ENCODE measurements around the gene SCNN1G.

Gene SCNN1G

DNA sequence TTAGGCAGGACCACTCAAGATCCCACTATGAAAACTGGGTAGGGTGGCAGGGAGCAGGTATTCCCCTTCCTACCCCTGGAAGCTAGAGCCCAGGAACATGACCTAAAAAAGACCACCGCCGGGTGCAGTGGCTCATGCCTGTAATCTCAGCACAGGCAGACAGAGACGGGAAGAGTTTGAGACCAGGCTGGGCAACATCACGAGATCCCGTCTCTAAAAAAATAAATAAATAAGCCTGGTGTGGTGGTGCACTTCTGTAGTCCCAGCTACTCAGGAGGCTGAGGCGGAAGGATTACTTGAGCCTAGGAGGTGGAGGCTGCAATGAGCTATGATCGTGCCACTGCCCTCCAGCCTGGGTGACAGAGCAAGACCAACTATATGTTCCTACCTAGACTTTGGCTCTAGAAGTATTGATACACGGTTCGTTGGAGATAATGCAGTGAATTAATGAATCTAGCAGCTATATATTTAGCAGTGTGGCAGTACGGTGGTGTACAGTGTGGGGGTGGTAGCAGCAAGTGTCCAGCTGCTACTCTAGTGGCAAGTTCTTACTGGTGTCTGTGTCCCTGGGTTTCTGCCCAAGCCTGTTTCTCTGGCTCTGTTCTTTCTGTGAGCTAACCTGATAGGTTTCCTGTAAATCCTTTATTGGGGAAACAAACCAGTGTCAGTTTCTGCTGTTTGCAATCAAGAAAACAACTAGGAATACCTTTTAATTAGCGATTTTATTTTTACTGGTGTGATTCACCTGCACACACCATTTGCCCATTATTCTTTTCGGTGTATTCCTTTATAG, 30.0 kb upstream of the SCNN1G start:
- no peak for DNase-seq

DNA sequence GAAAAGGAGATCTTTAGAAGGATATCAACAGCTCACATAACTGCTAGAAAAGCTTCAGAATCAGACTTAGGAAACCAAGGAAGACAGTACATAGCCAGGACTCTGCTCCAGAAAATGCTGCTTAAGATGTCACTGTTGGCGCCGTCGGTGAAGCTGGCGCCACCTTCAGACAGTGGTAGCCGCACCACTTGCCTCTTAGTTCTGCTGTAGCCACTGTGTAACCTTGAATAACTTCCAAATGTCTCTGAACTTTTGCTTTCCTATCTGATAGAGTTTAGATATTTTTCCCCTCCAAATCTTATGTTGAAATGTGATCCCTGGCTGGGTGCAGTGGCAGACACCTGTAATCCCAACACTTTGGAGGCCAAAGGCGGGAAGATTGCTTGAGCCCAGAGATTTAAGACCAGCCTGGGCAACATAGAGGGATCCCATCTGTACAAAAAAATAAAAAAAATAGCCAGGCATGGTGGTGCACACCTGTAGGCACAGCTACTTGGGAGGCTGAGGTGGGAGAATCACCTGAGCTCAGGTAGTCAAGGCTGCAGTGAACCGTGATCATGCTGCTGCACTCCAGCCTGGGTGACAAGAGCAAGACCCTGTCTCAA, 27.0 kb upstream of the SCNN1G start:
- no peak for DNase-seq

DNA sequence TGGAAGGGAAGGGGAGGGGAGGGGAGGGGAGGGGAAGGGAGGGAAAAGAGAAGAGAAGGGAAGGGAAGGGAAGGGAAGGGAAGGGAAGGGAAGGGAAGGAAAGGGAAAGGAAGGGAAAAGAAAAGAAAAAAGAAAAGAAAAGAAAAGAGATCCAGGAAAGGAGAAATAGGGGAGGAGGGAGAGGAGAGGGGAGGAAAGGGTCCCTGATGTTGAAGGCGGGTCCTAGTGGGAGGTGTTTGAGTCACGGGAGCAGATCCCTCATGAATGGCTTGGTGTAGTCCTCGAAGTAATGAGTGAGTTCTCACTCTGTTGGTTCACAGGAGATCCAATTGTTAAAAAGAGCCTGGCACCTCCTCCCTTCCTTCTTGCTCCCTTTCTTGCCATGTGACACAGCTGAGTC, 26.4 kb upstream of the SCNN1G start:
- no peak for DNase-seq

DNA sequence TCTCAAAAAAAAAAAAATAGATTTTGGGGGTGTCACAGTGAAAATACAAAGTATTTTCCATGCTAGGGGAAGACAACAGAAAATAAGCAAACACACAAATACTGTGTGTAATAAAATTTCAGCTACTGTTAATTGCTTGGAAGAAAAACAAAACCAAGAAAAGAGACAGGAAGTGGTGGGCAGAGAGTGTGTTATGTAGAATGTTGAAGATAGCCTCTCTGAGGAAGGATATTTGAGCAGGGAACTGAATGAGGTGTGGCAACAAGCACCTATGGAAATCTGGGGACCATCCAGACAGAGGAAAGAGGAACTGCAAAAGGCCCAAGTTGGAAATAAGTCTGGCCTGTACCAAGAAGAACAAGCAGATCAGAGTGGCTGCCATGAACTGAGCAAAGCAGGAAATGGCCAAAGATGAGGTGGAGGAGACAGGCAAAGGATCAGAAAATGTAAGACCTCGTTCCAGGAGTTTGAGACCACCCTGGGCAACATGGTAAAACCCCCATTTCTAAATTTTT, 25.5 kb upstream of the SCNN1G start:
- no peak for DNase-seq

DNA sequence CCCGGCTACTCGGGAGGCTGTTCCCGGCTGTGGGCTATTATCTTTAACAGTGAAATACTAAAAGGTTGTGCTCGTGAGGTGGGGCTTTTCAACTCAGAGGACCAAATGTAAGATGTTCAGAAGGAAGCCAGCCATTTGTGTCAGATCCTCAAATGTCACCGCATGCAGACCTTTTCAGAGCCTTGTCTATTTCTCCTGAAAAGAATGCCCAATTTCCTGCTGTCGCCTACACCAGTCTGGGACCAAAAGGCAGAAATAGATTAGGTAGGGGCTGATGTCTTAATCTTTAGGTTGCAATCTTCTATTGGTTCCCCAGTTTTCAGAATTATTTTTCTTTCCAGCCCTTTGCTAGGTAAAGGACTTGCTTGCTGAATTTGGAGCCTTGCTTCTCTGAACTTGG, 24.4 kb upstream of the SCNN1G start:
- no peak for DNase-seq

DNA sequence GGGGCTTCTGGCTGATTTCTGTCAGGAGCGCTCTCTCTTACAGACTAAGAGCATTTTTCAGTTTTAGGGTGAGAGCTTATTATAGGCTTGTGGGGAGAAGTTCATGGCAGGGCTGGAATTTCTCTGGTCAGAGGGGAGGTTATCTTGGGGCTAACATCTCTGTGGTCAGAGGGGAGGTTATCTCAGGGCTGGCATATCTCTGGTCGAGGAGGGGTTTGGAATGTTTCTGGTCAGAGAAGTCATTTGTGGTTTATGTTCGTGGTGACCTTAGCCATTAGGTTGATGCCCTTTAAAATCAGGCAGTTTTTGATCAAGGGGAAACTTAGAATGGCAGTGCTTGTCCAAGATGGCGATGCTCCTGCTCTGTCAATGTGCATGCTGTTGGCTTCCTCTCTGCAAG, 22.5 kb upstream of the SCNN1G start:
- DNase-seq, result no peak

DNA sequence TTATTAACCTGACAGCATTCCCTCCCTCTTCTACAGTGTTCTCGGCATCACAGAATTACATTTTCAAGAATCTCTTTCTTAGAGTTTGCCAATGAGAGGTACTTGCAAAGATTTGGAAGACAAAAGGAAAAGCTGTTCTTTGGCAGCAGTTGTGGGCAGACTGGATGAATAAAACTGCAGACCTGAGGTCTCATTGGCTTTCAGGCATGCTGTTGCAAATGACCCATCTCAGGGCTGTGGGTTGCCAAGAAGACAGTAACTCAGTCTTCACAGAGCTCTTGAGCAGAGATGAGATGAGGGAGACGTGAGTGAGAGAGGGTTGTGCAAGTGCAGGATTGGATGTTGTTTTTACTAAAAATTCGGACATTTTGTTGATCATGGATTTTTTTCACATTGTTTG, 22.0 kb upstream of the SCNN1G start:
- no peak for DNase-seq

DNA sequence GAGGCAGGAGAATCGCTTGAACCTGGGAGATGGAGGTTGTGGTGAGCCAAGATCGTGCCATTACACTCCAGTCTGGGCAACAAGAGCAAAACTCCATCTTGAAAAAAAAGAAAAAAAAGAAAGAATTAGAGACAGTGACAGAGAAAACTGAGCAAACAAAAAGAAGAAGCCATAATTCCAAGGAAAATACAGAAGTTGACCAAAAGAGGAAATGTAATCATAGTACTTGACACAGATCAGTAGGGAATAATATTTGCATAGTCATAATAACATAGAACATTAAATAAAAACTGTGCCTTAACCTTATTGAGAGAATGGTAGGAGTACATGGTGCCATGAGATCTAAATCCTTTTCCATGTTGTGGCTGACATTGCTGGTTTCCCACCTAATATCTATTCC, 18.6 kb upstream of the SCNN1G start:
- DNase-seq, result no peak

DNA sequence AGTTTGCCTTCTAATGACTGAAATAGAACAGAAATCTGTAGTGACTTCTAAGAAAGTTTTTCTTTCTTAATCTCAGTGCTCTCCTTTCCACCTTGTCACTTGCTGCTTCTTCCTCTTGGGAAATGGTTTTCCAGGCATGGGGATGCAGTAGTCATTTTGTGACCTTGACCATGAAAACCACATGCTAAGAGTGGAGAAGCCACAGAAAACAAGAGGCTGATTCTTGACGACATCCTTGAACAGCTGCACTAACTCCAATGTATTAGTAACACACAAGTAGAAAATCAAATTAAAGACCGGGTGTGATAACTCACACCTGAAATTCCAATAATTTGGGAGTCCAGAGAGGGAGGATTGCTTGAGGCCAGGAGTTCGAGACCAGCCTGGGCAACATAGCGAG, 17.8 kb upstream of the SCNN1G start:
- DNase-seq, result no peak

DNA sequence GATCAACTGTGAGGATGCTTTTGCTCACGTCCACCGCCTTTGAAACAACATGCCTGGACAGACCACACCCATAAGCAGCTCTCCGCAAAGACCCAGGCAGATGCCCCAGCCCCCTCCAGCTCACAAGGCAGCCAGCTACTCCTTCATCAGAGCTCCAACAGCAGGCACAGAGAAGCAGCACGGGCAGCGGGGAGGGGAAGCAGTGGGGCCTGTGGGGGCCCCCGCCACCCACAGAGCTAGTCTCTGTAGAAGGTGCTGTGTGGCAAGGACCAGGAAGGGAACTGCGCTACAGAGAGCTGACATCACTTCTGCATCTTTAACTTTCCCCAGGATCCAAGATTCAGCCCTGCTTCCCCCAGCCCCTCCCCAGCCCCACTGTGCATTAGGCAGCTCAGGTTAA, 10.0 kb upstream of the SCNN1G start:
- DNase-seq, result no peak

DNA sequence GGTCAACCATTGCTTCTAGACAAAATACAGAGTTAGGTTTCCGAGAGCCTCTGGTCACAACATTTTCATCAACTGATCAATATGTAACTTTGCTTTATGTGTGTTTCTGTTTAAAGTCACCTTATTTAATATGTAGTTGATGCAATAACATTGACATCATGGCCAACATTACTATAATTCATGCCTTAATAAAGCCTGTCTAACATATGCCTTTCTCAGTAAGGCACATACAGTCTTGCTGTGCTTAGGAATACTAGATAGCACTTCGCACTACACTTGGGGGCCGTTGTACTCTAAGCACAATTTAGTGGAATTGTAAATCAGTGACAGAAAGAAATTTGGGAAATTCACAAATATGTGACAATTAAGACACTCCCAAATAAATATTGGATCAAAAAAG, 9.6 kb upstream of the SCNN1G start:
- DNase-seq, result no peak

DNA sequence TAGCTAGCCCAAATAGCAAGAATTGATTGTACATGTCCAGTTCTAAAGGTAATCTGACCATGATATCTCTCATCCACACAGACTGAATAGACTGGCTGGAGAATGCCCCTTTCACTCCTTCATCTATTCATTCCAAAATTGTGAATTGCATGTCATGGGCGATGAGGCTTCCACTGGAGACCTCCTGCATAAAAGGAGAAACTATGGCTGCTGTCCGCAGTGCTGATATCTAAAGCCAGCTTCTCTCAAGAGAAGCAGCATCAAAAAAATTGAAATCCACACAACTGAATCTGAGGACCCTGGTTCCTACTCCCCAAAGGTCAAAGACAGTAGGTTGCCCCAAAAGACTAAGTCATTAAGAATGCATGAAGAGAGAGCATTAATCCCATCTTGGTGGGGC, 7.9 kb upstream of the SCNN1G start:
- no peak for DNase-seq

DNA sequence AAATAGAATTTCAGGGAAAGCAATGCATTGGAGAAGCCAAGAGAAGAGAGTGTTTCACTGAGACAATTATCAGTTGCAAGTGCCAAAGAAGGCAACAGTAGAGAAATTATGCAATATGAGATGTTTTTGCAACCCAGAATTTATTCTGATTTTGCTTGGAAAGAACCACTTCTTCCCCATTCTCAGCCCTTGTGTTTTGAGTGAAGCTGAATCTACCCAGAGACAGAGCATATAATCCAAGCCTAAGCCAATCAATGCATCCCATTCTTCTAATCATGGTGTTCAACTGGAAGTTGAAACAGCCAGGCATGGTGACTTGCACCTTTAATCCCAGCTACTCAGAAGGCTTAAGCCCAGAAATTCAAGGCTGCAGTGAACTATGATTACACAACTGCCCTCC, 6.9 kb upstream of the SCNN1G start:
- DNase-seq, result no peak

DNA sequence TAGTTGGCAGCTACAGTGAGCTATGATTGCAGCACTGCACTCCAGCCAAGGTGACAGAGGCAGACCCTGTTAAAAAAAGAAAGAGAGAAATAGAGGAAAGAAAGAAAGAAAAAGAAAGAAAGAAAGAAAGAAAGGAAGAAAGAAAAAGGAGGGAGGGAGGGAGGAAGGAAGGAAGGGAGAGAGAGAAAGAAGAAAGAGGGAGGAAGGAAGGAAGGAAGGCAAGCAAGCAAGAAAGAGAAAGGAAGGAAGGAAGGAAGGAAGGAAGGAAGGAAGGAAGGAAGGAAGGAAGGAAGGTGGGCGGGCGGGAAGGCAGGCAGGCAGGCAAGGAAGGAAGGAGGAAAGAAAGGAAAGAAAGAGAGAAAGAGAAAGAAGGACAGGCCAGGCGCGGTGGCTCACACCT, 1.0 kb upstream of the SCNN1G start:
- no peak for DNase-seq

DNA sequence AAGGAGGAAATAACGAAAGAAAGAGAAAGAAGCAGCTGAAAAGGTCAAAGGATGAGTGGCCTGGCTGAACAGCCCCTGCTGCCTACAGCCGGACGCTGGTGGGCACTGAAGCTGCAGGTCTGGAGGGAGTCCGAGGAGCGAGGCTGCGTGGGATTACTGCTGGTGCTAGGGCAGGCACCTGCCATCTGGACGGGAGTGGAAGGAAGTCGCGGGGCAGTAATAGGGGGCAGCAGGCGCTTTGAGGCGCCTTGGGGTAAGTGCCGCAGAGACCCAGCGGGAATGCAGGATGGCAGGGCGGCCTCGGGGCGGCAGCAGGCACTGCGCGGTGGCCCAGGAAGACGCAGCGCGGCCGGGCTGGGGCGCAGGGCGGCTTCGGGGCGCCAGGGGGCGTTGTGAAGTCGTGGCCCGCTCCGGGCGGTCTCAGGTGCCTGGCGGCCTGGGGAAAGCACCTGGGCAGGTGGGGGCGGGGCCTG, 303 bp upstream of the SCNN1G start:
- peak; percentile 64 for DNase-seq

DNA sequence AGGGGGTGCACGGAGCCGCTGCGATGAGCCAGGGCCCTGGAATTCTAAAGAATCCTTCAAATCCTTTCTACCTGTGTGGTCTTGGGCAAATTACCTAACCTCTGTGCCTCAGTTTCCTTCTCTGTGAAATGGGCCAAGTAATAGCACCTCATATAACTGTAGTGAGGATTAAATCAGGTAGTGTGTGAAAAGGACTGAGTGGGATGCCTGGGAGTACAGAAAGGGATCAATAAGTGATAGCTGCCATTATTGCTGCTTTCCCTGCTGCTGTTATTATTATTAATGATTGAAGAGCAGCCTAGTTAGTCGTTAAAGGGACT, 958 bp downstream of the SCNN1G start:
- no peak for DNase-seq

DNA sequence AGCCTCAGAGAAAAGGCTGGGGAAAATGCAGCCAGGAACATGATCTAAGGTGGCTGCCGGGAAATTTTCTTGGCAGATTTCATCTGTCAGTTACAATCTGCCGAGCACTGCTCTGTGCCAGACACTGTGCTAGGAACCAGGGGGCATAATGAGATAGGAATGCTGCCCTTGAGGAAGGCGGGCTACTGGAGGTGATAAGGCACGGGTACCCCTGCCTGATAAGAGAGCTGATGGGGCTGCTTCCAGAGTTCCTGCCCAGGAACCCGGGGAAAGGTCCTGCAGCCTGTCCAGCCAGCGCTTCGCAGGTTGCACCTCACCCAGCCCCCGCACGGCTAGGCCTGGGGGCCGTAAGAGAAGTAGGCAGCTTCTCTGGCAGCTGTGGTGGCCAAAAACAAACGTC, 3.1 kb downstream of the SCNN1G start:
- DNase-seq, result no peak

DNA sequence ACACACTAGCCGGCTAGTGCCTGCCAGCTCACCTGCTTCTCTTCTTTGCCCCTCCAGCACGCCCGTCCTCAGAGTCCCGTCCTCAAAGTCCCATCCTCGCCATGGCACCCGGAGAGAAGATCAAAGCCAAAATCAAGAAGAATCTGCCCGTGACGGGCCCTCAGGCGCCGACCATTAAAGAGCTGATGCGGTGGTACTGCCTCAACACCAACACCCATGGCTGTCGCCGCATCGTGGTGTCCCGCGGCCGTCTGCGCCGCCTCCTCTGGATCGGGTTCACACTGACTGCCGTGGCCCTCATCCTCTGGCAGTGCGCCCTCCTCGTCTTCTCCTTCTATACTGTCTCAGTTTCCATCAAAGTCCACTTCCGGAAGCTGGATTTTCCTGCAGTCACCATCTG, 3.6 kb downstream of the SCNN1G start:
- no peak for DNase-seq

DNA sequence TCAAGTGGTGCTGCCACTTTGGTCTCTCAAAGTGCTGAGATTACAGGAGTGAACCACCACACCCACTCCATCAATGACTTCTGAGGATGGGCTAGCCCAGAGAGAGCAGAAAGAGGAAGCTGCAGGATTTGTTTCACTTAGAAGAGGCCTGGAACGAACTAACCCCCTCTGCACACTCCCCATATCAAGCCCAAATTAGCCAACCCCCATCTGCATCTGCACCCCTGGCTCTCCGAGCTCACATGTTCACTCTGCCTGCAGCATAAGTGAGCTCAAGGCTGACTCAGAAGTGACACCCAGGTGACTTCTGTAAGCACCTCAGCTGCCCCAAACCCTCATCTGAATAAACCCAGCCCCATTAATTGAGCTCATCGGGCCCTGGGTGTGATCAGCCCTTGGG, 4.8 kb downstream of the SCNN1G start:
- no peak for DNase-seq

DNA sequence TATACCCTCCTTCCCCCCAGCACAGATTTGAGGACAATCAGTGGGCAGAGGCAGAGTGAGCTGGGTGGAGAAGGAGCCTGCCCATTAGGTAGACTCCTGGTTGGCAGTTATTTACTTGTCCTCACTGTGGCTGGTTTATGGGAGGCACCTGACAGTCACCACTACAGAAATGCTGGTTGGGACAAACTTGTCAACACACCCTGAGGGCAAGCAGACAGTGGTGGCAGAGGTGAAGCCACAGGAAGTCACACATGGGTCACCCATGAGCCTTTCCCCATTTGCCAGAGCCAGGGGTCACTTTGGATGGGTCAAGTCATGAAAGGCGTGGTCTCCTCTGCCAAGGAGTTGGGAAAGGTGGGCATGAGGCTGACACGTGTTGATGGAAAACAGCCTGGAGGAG, 6.4 kb downstream of the SCNN1G start:
- no peak for DNase-seq

DNA sequence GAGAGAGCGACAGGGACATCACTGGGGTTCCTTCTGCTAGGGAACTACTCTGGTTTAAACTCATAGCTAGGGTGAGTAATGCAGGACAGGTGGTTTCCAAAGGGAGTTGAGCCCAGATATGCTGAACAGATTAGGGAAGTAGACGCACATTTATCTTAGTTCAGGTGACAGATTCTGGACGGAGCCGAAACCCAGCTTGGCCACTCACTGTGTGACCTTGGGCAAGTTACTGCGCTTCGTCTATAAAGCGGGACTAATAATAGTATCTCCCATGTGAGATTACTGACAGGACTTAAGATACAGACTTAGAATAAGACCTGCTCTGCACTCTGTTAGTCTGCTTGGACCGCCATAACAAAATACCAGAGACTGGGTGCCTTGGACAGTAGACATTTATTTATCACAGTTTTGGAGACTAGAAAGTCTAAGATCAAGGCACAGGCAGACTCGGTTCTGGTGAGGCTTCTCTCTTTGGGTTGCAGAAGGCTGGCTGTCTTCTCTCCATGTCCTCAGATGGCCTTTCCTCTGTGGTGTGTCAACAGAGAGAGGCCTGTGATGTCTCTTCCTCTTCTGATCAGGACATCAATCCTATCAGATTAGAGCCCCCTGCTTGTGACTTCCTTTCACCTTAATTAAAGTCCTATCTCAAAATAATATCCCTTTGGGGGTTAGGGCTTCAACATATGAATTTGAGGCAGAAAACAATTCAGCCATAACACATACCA, 12.1 kb downstream of the SCNN1G start:
- no peak for DNase-seq

DNA sequence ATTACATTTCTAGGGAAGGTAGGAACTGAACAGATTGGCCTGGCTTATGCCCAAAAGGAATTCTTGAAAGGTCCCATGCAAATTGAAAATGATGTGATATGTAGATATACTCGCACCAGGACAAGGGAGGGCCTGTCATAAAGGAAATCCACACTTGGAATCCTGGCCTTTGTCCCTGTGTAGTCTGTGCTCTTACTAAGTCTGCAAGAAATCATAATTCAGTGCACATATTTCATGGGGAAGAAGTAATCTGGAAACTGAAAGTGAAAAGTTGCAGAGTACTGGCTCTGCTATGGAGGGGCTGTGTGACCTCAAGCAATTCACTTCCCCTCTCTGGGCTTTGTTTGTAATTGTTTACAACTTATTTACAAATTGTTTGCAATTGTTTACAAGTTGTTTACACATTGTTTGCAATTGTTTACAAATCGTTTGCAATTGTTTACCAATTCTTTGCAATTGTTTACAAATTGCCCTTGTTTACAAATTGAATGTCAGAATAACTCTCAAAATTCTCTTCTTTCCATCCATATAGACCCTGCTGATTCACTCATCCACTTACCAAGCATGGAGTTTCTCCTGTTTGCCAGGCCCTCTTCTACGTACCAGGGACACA, 12.9 kb downstream of the SCNN1G start:
- DNase-seq, result no peak

DNA sequence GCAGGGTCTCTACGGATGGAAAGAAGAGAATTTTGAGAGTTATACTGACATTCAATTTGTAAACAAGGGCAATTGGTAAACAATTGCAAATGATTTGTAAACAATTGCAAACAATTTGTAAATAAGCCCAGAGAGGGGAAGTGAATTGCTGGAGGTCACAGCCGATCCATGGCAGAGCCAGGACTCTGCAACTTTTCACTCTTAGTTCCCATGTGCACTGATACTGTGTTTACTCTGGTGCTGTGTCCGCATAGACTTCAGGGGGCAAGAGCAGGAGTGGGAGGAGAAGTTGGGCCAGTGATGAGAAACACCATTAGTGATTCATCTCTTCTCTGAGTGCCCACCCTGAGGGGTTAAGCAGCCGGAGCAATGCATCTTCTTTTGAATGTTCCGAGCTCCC, 14.0 kb downstream of the SCNN1G start:
- no peak for DNase-seq

DNA sequence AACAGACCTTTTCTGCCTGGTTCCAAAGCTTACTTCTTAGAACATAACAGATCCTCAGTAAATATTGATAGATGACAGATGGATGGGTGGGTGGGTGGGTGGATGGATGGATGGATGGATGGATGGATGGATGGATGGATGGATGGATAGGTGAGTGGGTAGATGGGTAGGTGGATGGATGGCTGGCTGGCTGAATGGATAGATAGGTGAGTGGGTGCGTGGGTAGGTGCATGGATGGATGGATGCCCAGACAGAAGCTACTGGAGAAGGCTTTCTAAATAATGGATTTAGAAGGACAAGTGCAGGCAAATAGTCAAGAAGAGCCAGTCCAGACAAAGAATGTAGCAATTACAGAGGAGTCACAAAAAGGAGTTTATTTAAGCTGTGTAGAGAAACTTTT, 19.6 kb downstream of the SCNN1G start:
- DNase-seq, result no peak

Measured in stimulated activated CD4-positive, alpha-beta T cell treated with anti-CD3 and anti-CD28 coated beads, Interleukin-12 subunit alpha, Interleukin-12 subunit beta, amount 100 ng/mL, for 4 hours (primary cell).